Measurements from ENCODE around the gene ZGPAT.

The ZGPAT gene

DNA sequence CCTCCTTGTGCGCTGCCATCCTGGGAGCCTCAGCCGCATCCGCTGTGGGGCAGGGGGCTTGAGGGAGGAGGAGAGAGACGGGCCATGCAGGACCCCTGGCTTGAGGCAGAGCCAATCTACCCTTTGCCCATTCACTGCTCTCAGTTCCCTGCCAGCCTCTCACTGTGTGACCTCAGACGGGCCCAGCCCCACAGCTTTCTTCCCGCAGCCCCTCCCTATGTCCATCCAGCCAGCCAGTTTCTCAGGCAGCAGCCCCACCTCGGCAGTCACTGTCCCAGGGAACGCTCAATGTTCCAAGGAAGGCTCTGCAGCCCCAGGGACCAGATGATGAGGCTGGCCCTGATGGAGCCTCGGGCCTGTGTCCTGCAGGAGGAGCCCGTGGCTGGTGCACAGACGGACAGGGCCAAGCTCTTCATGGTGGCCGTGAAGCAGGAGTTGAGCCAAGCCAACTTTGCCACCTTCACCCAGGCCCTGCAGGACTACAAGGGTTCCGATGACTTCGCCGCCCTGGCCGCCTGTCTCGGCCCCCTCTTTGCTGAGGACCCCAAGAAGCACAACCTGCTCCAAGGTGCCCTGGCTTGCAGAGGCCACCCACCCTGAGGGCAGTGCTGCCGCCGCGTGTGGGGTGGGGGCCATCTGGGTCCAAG lies 15.3 kb upstream of the ZGPAT start:
- DNase-seq (ENCODE audit: low read depth in 3 of 3, low spot score in 1 of 3): no peak

DNA sequence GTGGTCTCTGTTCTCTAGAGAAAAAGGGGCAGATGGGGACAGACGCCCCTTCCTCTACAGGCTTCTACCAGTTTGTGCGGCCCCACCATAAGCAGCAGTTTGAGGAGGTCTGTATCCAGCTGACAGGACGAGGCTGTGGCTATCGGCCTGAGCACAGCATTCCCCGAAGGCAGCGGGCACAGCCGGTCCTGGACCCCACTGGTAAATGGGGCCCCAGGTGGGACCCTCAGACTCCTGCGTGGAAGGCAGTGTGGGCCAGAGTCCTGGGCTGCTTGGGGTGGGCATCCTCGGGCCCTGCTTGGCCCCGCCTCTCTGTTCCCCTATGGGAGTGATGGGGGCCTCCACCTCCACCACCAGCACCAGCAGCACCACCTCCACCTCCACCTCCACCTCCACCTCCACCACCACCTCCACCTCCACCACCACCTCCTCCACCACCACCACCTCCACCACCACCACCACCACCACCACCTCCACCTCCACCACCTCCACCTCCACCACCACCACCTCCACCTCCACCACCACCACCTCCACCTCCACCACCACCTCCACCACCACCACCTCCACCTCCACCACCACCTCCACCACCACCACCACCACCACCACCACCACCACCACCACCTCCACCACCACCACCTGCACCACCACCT lies 14.6 kb upstream of the ZGPAT start:
- DNase-seq (ENCODE audit: low read depth in 3 of 3, low spot score in 1 of 3): no peak

DNA sequence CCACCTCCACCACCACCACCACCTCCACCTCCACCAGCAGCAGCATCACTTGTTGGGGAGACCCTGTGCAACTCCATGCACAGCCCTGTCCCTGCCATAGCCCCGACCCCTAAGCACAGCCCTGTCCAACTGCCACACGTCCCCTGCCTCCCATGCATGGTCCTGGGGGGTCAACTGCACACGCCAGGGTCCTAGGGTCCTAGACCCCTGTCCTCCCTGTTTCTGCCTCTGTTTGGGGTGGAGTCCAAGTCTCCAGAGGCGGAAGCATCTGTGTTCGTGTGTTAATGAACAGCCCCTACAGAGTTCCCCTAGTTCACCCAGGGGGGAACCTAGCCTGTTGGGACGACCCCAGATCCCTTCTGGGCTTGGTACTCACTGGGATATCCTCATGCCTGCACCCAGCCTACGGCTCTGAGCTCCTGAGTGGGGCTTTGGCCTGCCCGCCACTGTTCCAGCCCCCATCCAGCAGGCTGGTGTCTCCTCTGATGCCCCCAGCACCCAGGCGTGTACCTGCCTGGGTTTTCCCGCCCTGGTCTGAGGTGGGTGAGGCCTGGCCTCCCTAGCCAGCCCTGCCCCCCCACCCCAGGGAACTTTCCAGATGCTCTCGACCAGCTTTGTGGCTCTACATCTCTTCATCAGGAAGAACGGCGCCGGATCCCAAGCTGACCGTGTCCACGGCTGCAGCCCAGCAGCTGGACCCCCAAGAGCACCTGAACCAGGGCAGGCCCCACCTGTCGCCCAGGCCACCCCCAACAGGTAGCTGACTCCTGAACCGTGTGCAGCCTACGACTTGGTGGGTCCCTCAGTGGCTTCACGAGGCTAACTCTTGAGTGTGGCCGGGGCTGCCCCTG lies 13.9 kb upstream of the ZGPAT start:
- DNase-seq (ENCODE audit: low read depth in 3 of 3, low spot score in 1 of 3): no peak

GRCh38 chr20:63694584-63695423 lies 13.0 kb upstream of the ZGPAT start:
- DNase-seq (ENCODE audit: low read depth in 3 of 3, low spot score in 1 of 3): no peak

DNA sequence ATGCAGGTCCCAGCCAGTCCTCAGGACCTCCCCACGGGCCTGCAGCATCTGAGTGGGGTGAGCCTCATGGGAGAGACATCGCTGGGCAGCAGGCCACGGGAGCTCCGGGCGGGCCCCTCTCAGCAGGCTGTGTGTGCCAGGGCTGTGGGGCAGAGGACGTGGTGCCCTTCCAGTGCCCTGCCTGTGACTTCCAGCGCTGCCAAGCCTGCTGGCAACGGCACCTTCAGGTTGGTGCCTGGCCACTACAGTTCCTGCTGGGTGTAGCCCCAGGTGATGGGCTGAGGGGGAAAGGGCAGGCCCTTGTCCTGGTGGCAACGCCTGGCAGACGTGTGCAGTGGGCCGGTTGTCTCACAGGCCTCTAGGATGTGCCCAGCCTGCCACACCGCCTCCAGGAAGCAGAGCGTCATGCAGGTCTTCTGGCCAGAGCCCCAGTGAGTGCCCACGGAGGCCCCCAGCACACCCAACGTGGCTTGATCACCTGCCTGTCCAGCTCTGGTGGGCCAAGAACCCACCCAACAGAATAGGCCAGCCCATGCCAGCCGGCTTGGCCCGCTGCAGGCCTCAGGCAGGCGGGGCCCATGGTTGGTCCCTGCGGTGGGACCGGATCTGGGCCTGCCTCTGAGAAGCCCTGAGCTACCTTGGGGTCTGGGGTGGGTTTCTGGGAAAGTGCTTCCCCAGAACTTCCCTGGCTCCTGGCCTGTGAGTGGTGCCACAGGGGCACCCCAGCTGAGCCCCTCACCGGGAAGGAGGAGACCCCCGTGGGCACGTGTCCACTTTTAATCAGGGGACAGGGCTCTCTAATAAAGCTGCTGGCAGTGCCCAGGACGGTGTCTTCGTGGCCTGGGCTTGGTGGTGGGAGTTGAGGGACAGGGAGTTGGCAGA lies 12.2 kb upstream of the ZGPAT start:
- DNase-seq (ENCODE audit: low read depth in 3 of 3, low spot score in 1 of 3): no peak

GRCh38 chr20:63696306-63696627 lies 11.6 kb upstream of the ZGPAT start:
- no peak for DNase-seq (ENCODE audit: low read depth in 3 of 3, low spot score in 1 of 3)

- DNase-seq (ENCODE audit: low read depth in 3 of 3, low spot score in 1 of 3): no peak
These were observed 11.0 kb upstream of the ZGPAT start, which contains the start of gene TNFRSF6B for GRCh38 chr20:63696628-63697356. TNFRSF6B (plus strand) TSS chr20:63696652; CDS start chr20:63696768, 116 bp downstream.

GRCh38 chr20:63697357-63697867 lies 10.4 kb upstream of the ZGPAT start:
- no peak for DNase-seq (ENCODE audit: low read depth in 3 of 3, low spot score in 1 of 3)

GRCh38 chr20:63697868-63698545 lies 9.8 kb upstream of the ZGPAT start:
- no peak for DNase-seq (ENCODE audit: low read depth in 3 of 3, low spot score in 1 of 3)

- peak in 1 of 3 donors; percentile 45 for DNase-seq (ENCODE audit: low read depth in 3 of 3, low spot score in 1 of 3)
These were observed 8.9 kb upstream of the ZGPAT start for GRCh38 chr20:63698739-63699465.

DNA sequence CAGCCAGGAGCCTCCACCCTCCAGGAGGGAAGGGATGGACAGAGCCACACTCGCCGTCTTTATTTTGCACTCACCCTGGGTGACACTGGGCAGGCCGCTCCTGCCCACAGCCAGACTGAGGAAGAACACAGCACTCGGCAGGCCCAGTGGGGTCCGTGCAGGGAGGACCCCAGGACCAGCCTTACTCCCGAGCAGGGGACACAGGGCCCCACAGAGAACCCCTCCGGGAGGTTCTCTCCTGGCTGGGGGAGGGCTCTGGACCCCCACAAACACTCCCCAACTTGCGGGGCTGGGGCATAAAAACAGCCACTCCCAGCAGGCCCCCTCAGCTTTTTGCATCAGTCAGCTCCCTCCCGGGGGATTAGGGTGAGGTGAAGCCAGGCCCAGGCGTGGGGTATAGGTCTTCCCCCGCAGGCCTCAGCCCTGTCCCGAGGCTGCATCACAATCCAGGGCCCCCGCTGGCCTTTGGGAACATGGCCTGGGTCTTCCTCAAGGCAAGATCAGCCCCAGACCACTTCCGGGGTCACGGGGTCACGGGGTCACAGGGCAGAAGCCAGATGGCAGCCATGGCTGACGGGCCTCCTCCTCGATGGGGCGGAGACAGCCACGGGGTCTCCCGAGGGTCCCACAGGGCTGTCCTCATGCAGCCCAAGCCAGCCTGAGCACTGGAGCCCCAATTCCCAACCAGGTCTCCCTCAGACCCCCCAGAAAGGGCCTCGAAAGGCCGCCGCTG lies 8.2 kb upstream of the ZGPAT start:
- no peak for DNase-seq (ENCODE audit: low read depth in 3 of 3, low spot score in 1 of 3)

DNA sequence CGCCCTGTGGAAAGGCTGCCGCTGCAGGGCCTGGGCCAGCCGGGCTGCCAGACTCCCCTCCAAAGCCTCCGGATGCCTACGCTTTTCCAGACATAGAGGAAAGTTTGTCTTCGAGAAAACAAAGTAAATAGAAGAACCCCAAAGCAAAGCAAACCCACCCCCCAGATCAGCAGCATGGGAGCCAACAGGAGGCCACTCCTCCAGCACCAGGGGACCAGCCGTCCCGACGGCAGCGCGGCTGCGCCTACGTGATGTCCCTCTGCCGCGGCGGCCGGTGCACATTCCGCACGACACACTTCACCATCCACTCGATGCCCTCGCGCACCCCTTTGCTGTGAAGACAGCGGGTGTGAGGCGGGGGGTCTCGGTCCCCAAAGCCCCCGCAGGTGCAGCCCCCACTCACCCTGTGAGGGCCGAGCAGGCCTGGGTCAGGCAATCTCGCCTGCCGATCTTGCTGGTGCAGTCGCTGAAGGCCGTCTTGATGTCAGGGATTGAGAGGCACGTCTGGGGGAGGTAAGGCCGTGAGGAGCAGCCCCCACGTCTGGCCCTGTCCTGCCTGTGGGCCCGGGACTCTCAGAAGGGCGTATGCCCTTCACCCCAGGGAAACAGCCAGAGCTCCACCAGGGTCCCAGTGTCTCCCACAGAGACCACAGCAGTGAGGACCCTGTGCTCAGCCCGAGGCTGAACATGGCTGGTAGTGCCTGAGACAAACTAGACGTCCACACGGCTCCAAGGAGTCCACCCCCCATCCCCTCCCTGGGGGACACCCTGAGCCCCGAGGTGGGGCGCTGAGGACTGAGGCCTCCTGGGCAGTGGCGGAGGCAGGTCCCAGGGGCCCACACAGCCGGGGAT lies 7.4 kb upstream of the ZGPAT start:
- no peak for DNase-seq (ENCODE audit: low read depth in 3 of 3, low spot score in 1 of 3)

GRCh38 chr20:63701051-63701328 lies 6.8 kb upstream of the ZGPAT start:
- DNase-seq (ENCODE audit: low read depth in 3 of 3, low spot score in 1 of 3): no peak

DNA sequence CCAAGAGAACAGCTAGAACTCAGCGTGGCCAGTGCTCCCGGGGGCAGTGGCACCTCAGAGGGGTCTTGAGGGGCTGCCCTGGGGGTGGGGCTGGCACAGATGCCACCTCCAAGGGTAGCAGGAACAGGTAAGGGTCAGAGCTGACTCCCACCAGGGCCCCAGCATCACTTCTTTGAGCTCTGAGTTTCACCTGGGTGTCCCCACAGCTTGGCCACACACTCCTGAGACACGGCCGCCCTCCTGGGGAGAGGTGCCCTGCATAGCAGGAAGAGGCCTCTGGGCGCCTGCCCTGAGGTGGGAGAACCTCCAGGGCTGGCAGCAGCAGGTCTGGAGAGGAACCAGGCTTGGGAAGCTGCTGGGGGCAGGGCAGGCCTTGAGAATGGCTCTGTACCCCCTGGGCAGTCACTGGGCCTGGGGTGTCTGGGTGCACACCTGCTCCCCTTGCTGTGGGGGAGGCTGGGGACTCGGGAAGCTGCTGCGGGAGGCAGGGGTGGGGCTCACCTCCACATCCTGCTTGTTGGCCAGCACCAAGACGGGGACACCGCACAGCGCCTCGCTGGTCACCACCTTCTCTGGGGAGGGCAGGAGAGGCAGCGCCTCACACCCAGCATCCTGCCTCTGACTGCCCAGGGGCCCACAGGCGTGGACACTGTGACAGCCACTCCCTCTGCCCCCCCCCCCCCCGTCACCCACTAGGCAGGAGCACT lies 6.4 kb upstream of the ZGPAT start:
- DNase-seq (ENCODE audit: low read depth in 3 of 3, low spot score in 1 of 3): no peak

- no peak for DNase-seq (ENCODE audit: low read depth in 3 of 3, low spot score in 1 of 3)
These were observed 5.7 kb upstream of the ZGPAT start for GRCh38 chr20:63702036-63702665.
